HEK293 (cell line): Measurements from ENCODE around the gene HDLBP.

ENCODE experiments used
- CTCF ChIA-PET: fragments of 350-600 bp; formaldehyde crosslinking; extraction: SDS; loops from one replicate; lab custom pipeline; 2021; ENCODE audit warnings: antibody characterized with exemption; lab: Yijun Ruan, JAX
- POLR2A ChIA-PET: fragments of 300-600 bp; formaldehyde crosslinking; extraction: SDS; loops from one replicate; lab custom pipeline; 2020; ENCODE audit warnings: antibody characterized with exemption, inconsistent platforms; lab: Yijun Ruan, JAX
- H3K27ac ChIP-seq: fragments of 200-500 bp; sonication (Bioruptor generic); 2 replicates; pipeline ENCODE4 v1.5.1; 2014; ENCODE audit warnings: low read depth, low read length, control low read depth, inconsistent platforms; ENCODE audit errors: extremely low read depth
- H3K36me3 ChIP-seq, 2 experiments: fragments of 200-500 bp in 1 of 2; sonication (Bioruptor generic) in 1 of 2; 1 replicate in 1 of 2; 2 replicates in 1 of 2; pipeline ENCODE4 v1.5.1; 2014 to 2017; ENCODE audit warnings: inconsistent platforms in 2 of 2, low read length in 2 of 2; ENCODE audit not compliant: control insufficient read depth in 2 of 2, insufficient read depth in 1 of 2
- H3K4me1 ChIP-seq: fragments of 200-500 bp; sonication (Bioruptor generic); 2 replicates; pipeline ENCODE4 v1.5.1; 2014; ENCODE audit warnings: mild to moderate bottlenecking, low read length, inconsistent platforms; ENCODE audit not compliant: control insufficient read depth, insufficient read depth
- H3K4me3 ChIP-seq: 2 replicates; pipeline ENCODE4 v1.5.1; 2011; ENCODE audit warnings: low read depth, mild to moderate bottlenecking, control low read depth, low read length, moderate library complexity
- H3K9me3 ChIP-seq: fragments of 200-500 bp; sonication (Bioruptor generic); 2 replicates; pipeline ENCODE4 v1.5.1; 2014; ENCODE audit warnings: low read depth, low read length, inconsistent platforms; ENCODE audit not compliant: control insufficient read depth, insufficient read depth
- HOXD13 ChIP-seq: sonication (generic); formaldehyde crosslinking; IDR thresholded peaks from 2 replicates; pipeline ENCODE4 v1.8.0; 2022; ENCODE audit warnings: missing genetic modification reagents, borderline replicate concordance
- KLF16 ChIP-seq: fragments of 450-650 bp; formaldehyde crosslinking; IDR thresholded peaks from 2 replicates; pipeline ENCODE4 v1.5.1; 2017; ENCODE audit warnings: missing biosample characterization, missing genetic modification characterization
- OSR2 ChIP-seq: fragments of 450-650 bp; formaldehyde crosslinking; IDR thresholded peaks from 2 replicates; pipeline ENCODE4 v1.5.1; 2016; ENCODE audit warnings: missing biosample characterization, missing genetic modification characterization
- SCRT1 ChIP-seq: fragments of 450-650 bp; formaldehyde crosslinking; IDR thresholded peaks from 2 replicates; pipeline ENCODE4 v1.5.1; 2016; ENCODE audit warnings: missing biosample characterization, missing genetic modification characterization, borderline replicate concordance
- TRIM28 ChIP-seq: IDR thresholded peaks from 2 replicates; pipeline ENCODE4 v1.6.1; 2011; ENCODE audit warnings: low read length, control low read depth, borderline replicate concordance
- ZBTB8A ChIP-seq: fragments of 450-650 bp; formaldehyde crosslinking; IDR thresholded peaks from 2 replicates; pipeline ENCODE4 v1.5.1; 2016; ENCODE audit warnings: missing biosample characterization, missing genetic modification characterization
- ZFHX2 ChIP-seq: fragments of 450-650 bp; formaldehyde crosslinking; conservative IDR thresholded peaks from 2 replicates; pipeline ENCODE4 v1.5.1; 2016; ENCODE audit warnings: missing biosample characterization, missing genetic modification characterization
- ZNF169 ChIP-seq: fragments of 450-650 bp; formaldehyde crosslinking; IDR thresholded peaks from 2 replicates; pipeline ENCODE4 v1.5.1; 2016; ENCODE audit warnings: missing biosample characterization, missing genetic modification characterization
- ZNF211 ChIP-seq: fragments of 450-650 bp; formaldehyde crosslinking; IDR thresholded peaks from 2 replicates; pipeline ENCODE4 v1.5.1; 2016; ENCODE audit warnings: low read depth, missing biosample characterization, missing genetic modification characterization
- ZNF221 ChIP-seq: fragments of 450-650 bp; formaldehyde crosslinking; IDR thresholded peaks from 2 replicates; pipeline ENCODE4 v1.5.1; 2017; ENCODE audit warnings: missing biosample characterization, missing genetic modification characterization, borderline replicate concordance
- ZNF416 ChIP-seq: fragments of 450-650 bp; formaldehyde crosslinking; IDR thresholded peaks from 2 replicates; pipeline ENCODE4 v1.5.1; 2016; ENCODE audit warnings: missing biosample characterization, missing genetic modification characterization
- ZNF423 ChIP-seq: fragments of 450-650 bp; formaldehyde crosslinking; IDR thresholded peaks from 2 replicates; pipeline ENCODE4 v1.5.1; 2016; ENCODE audit warnings: missing biosample characterization, missing genetic modification characterization
- ZNF473 ChIP-seq: fragments of 450-650 bp; formaldehyde crosslinking; IDR thresholded peaks from 2 replicates; pipeline ENCODE4 v1.5.1; 2017; ENCODE audit warnings: missing biosample characterization, missing genetic modification characterization
- ZNF521 ChIP-seq: fragments of 450-650 bp; formaldehyde crosslinking; IDR thresholded peaks from 2 replicates; pipeline ENCODE4 v1.5.1; 2017; ENCODE audit warnings: missing biosample characterization, mild to moderate bottlenecking, missing genetic modification characterization
- ZNF544 ChIP-seq: fragments of 450-650 bp; formaldehyde crosslinking; IDR thresholded peaks from 2 replicates; pipeline ENCODE4 v1.5.0; 2017; ENCODE audit warnings: missing biosample characterization, missing genetic modification characterization
- ZNF549 ChIP-seq: fragments of 450-650 bp; IDR thresholded peaks from 2 replicates; pipeline ENCODE4 v1.5.1; 2018; ENCODE audit warnings: missing biosample characterization, missing genetic modification characterization, mild to moderate bottlenecking, inconsistent platforms, moderate library complexity
- ZNF555 ChIP-seq: fragments of 450-650 bp; formaldehyde crosslinking; conservative IDR thresholded peaks from 2 replicates; pipeline ENCODE4 v1.5.1; 2017; ENCODE audit warnings: missing biosample characterization, mild to moderate bottlenecking, missing genetic modification characterization, inconsistent platforms
- ZNF623 ChIP-seq: fragments of 450-650 bp; formaldehyde crosslinking; IDR thresholded peaks from 2 replicates; pipeline ENCODE4 v1.5.1; 2016; ENCODE audit warnings: missing biosample characterization, missing genetic modification characterization
- ZNF677 ChIP-seq: fragments of 450-650 bp; IDR thresholded peaks from 2 replicates; pipeline ENCODE4 v1.5.0; 2018; ENCODE audit warnings: missing biosample characterization, mild to moderate bottlenecking, missing genetic modification characterization, moderate library complexity
- ZSCAN30 ChIP-seq: fragments of 450-650 bp; IDR thresholded peaks from 2 replicates; pipeline ENCODE4 v1.5.1; 2018; ENCODE audit warnings: missing biosample characterization, mild to moderate bottlenecking, missing genetic modification characterization, moderate library complexity
- TF ChIP-seq, protein P1 (sequence below): fragments of 450-650 bp; formaldehyde crosslinking; IDR thresholded peaks from 2 replicates; pipeline ENCODE4 v1.5.1; 2016; ENCODE audit warnings: missing biosample characterization, missing genetic modification characterization
- TF ChIP-seq, protein P2 (sequence below): fragments of 450-650 bp; formaldehyde crosslinking; IDR thresholded peaks from 2 replicates; pipeline ENCODE4 v1.5.0; 2017; ENCODE audit warnings: missing biosample characterization, missing genetic modification characterization, borderline replicate concordance
- TF ChIP-seq, protein P3 (sequence below): fragments of 450-650 bp; formaldehyde crosslinking; IDR thresholded peaks from 2 replicates; pipeline ENCODE4 v1.5.1; 2016; ENCODE audit warnings: missing biosample characterization, missing genetic modification characterization
- TF ChIP-seq, protein P4 (sequence below): fragments of 450-650 bp; formaldehyde crosslinking; IDR thresholded peaks from 2 replicates; pipeline ENCODE4 v1.5.1; 2016; ENCODE audit warnings: missing biosample characterization, missing genetic modification characterization, low read depth
- TF ChIP-seq, protein P5 (sequence below): fragments of 450-650 bp; formaldehyde crosslinking; IDR thresholded peaks from 2 replicates; pipeline ENCODE4 v1.5.1; 2016; ENCODE audit warnings: missing biosample characterization, missing genetic modification characterization

The HDLBP gene

DNA sequence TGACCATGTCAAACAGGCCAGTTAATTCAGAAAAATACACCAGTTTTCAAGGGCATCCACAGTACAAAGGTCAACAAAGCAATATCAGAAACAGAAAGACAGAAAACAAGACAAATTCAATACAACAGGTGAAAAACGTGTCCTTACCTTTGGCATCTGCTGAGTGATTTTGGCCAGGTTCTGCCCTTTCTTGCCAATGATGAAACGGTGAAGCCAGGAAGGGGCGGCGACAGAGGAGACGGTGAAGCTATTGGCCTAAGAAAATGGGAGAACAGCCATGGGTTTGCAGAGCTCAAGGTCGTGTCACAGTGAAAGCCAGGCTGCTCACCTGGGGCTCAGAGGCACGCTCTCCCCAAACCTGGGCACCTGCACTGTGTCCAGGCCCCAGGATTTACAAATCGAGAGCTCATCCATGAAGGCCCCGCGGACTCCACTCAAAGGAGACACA lies 60.5 kb downstream of the HDLBP start:
- Histone ChIP-seq H3K4me1 (no peaks in the 10 kb centered on the region), H3K36me3 (peaks cover 73 to 98% of the 10 kb centered on the region in 2 experiments), H3K4me3 (no peak overlapping the region), H3K27ac (no peak overlapping the region), H3K9me3 (no peaks in the 10 kb centered on the region)
- TF ChIP-seq ZNF416 (no peak), SCRT1 (tag by site-specific recombination) (no peak), ZBTB8A (tag by site-specific recombination) (no peak), ZNF169 (tag by site-specific recombination) (no peak), ZSCAN30 (tag by site-specific recombination) (no peak), ZNF521 (tag by site-specific recombination) (no peak), OSR2 (tag by site-specific recombination) (no peak)
- TF ChIP-seq, protein P1, sequence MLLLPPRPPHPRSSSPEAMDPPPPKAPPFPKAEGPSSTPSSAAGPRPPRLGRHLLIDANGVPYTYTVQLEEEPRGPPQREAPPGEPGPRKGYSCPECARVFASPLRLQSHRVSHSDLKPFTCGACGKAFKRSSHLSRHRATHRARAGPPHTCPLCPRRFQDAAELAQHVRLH, result no peak
- POLR2A ChIA-PET, result interaction anchor here (0.9 kb wide), 1 partner anchor 269 kb away, joined by 3 read pairs; no protein-coding TSS in a partner anchor
- CTCF ChIA-PET, result no interaction called here

DNA sequence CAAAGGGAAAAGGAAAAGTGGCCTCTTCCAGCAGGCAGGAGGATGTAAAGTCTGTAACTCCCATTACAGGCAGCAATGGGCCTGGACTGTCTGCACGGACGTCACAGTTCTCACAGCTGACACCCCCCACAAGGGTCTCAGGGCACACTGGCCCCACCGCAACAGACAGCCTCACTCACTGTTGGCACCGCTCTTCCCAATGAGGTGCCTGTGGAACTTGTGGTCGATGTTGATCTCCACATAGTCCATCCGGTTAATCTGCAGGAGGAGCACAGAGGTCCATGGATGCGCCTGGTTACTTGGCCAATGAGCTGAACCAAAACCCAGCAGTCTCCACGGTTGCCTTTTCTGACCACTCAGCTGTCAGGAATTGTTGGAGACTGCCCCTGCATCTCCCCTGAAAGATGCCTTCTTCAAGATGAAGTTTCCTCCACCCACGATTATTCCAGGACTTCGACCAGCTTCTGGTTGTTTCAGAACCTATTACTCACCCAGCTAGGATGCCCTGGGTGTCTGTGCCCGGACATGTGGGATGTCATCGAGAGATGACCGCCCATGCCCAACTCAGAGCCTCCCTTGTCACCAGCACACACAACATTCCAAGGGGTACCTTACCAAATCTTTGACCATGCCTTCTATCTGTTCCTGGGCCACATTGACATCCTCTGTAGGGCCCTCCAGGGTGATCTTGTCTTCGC lies 62.5 kb downstream of the HDLBP start:
- no peak overlapping the region for H3K4me3 ChIP-seq
- H3K9me3 ChIP-seq, result no peaks in the 10 kb centered on the region
- CTCF ChIA-PET, result no interaction called here
- H3K27ac ChIP-seq, result no peak overlapping the region
- TF ChIP-seq ZNF677 (no peak), ZNF623 (no peak), ZNF423 (tag by site-specific recombination) (no peak), ZNF555 (tag by site-specific recombination) (no peak), KLF16 (tag by site-specific recombination) (no peak), ZNF221 (no peak), ZNF549 (tag by site-specific recombination) (no peak), HOXD13 (no peak), ZFHX2 (tag by site-specific recombination) (no peak), ZNF473 (no peak), ZNF544 (no peak), ZNF211 (tag by site-specific recombination) (no peak), TRIM28 (no peak)
- TF ChIP-seq, protein P2, sequence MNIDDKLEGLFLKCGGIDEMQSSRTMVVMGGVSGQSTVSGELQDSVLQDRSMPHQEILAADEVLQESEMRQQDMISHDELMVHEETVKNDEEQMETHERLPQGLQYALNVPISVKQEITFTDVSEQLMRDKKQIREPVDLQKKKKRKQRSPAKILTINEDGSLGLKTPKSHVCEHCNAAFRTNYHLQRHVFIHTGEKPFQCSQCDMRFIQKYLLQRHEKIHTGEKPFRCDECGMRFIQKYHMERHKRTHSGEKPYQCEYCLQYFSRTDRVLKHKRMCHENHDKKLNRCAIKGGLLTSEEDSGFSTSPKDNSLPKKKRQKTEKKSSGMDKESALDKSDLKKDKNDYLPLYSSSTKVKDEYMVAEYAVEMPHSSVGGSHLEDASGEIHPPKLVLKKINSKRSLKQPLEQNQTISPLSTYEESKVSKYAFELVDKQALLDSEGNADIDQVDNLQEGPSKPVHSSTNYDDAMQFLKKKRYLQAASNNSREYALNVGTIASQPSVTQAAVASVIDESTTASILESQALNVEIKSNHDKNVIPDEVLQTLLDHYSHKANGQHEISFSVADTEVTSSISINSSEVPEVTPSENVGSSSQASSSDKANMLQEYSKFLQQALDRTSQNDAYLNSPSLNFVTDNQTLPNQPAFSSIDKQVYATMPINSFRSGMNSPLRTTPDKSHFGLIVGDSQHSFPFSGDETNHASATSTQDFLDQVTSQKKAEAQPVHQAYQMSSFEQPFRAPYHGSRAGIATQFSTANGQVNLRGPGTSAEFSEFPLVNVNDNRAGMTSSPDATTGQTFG, result no peak
- TF ChIP-seq, protein P3, sequence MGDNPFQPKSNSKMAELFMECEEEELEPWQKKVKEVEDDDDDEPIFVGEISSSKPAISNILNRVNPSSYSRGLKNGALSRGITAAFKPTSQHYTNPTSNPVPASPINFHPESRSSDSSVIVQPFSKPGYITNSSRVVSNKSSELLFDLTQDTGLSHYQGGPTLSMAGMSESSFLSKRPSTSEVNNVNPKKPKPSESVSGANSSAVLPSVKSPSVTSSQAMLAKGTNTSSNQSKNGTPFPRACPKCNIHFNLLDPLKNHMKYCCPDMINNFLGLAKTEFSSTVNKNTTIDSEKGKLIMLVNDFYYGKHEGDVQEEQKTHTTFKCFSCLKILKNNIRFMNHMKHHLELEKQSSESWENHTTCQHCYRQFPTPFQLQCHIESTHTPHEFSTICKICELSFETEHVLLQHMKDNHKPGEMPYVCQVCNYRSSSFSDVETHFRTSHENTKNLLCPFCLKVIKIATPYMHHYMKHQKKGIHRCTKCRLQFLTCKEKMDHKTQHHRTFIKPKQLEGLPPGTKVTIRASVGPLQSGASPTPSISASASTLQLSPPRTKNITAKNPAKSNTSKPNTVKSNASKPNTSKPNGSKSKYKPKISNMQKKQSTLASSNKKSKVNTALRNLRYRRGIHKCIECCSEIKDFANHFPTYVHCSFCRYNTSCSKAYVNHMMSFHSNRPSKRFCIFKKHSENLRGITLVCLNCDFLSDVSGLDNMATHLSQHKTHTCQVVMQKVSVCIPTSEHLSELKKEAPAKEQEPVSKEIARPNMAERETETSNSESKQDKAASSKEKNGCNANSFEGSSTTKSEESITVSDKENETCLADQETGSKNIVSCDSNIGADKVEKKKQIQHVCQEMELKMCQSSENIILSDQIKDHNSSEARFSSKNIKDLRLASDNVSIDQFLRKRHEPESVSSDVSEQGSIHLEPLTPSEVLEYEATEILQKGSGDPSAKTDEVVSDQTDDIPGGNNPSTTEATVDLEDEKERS (tag by site-specific recombination), result no peak
- TF ChIP-seq, protein P4, sequence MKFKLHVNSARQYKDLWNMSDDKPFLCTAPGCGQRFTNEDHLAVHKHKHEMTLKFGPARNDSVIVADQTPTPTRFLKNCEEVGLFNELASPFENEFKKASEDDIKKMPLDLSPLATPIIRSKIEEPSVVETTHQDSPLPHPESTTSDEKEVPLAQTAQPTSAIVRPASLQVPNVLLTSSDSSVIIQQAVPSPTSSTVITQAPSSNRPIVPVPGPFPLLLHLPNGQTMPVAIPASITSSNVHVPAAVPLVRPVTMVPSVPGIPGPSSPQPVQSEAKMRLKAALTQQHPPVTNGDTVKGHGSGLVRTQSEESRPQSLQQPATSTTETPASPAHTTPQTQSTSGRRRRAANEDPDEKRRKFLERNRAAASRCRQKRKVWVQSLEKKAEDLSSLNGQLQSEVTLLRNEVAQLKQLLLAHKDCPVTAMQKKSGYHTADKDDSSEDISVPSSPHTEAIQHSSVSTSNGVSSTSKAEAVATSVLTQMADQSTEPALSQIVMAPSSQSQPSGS (tag by site-specific recombination), result no peak
- TF ChIP-seq, protein P5, sequence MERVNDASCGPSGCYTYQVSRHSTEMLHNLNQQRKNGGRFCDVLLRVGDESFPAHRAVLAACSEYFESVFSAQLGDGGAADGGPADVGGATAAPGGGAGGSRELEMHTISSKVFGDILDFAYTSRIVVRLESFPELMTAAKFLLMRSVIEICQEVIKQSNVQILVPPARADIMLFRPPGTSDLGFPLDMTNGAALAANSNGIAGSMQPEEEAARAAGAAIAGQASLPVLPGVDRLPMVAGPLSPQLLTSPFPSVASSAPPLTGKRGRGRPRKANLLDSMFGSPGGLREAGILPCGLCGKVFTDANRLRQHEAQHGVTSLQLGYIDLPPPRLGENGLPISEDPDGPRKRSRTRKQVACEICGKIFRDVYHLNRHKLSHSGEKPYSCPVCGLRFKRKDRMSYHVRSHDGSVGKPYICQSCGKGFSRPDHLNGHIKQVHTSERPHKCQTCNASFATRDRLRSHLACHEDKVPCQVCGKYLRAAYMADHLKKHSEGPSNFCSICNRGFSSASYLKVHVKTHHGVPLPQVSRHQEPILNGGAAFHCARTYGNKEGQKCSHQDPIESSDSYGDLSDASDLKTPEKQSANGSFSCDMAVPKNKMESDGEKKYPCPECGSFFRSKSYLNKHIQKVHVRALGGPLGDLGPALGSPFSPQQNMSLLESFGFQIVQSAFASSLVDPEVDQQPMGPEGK, result no peak
- POLR2A ChIA-PET, result interaction anchor here (1.3 kb wide), 1 partner anchor 8 kb away, joined by 3 read pairs; no protein-coding TSS in a partner anchor
- no peaks in the 10 kb centered on the region for H3K4me1 ChIP-seq
- peaks cover 62 to 100% of the 10 kb centered on the region in 2 experiments for H3K36me3 ChIP-seq
